ENCODE measurements around the gene DNAJC13. TPM values are rescaled to one million over a fixed set of nuclear protein-coding genes. Genes with fewer than 3 reads are reported as not detected.

Gene DNAJC13
- total and polyA plus RNA-seq, 2 experiments from 2014 or later, result 14.3 to 34.6 TPM

DNA sequence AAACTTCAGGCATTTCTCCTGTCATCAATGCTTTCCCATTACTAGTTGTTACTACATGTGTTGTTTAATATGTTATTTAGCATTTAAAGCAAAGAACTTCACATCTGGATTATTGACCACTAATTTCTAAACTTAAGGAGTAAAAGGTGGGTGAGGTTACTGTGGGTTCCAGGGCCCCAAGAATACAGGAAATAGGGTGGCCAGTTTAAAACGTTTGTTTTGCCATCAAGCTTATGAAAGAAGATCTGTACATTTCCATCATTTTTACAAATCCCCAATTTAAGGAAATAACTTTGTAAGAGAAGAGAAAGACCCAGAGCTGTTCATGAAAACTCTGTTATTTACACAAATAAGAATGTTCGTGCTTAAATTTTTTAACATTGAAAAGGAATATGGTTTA, 125.3 kb downstream of the DNAJC13 start:
- TF ChIP-seq CTCF (IDR thresholded peaks at IDR 0.05; ENCODE audit: low read depth, low read length), result no peak
- peaks cover 27% of the 10 kb centered on the region for H3K36me3 ChIP-seq
- no peak for DNase-seq (ENCODE audit: low read depth in 1 of 2, low spot score in 1 of 2)
- H3K9me3 ChIP-seq (ENCODE audit: low read depth), result no peaks in the 10 kb centered on the region
- no peaks in the 10 kb centered on the region for H3K4me1 ChIP-seq (ENCODE audit: low read depth)
- no peak overlapping the region for H3K4me3 ChIP-seq
- no peaks in the 10 kb centered on the region for H3K27me3 ChIP-seq
- H3K27ac ChIP-seq, result no peak overlapping the region

GRCh38 chr3:132543011-132543739, 125.9 kb downstream of the DNAJC13 start:
- no peak overlapping the region for H3K27ac ChIP-seq
- H3K36me3 ChIP-seq, result peaks cover 25% of the 10 kb centered on the region
- no peak for TF ChIP-seq CTCF (IDR thresholded peaks at IDR 0.05; ENCODE audit: low read depth, low read length)
- H3K27me3 ChIP-seq, result no peaks in the 10 kb centered on the region
- DNase-seq (ENCODE audit: low read depth in 1 of 2, low spot score in 1 of 2), result peak in 1 of 2 donors; percentile 78
- H3K4me1 ChIP-seq (ENCODE audit: low read depth), result no peaks in the 10 kb centered on the region
- no peaks in the 10 kb centered on the region for H3K9me3 ChIP-seq (ENCODE audit: low read depth)
- H3K4me3 ChIP-seq, result no peak overlapping the region

- no peak for DNase-seq (ENCODE audit: low read depth in 1 of 2, low spot score in 1 of 2)
- Histone ChIP-seq H3K9me3 (ENCODE audit: low read depth) (no peaks in the 10 kb centered on the region), H3K27ac (no peak overlapping the region), H3K27me3 (no peaks in the 10 kb centered on the region), H3K4me3 (no peak overlapping the region), H3K4me1 (ENCODE audit: low read depth) (no peaks in the 10 kb centered on the region), H3K36me3 (peaks cover 15% of the 10 kb centered on the region)
- TF ChIP-seq CTCF (IDR thresholded peaks at IDR 0.05; ENCODE audit: low read depth, low read length), result no peak
Observed at GRCh38 chr3:132544130-132544529, 126.8 kb downstream of the DNAJC13 start.

- H3K4me1 ChIP-seq (ENCODE audit: low read depth), result no peaks in the 10 kb centered on the region
- no peaks in the 10 kb centered on the region for H3K27me3 ChIP-seq
- no peak overlapping the region for H3K27ac ChIP-seq
- peaks cover 2% of the 10 kb centered on the region for H3K36me3 ChIP-seq
- DNase-seq (ENCODE audit: low read depth in 1 of 2, low spot score in 1 of 2), result no peak
- TF ChIP-seq CTCF (IDR thresholded peaks at IDR 0.05; ENCODE audit: low read depth, low read length), result no peak
- H3K9me3 ChIP-seq (ENCODE audit: low read depth), result no peaks in the 10 kb centered on the region
- no peak overlapping the region for H3K4me3 ChIP-seq
Observed at GRCh38 chr3:132545471-132545870, 128.2 kb downstream of the DNAJC13 start.

- no peaks in the 10 kb centered on the region for H3K27me3 ChIP-seq
- TF ChIP-seq CTCF (IDR thresholded peaks at IDR 0.05; ENCODE audit: low read depth, low read length), result no peak
- no peak for DNase-seq (ENCODE audit: low read depth in 1 of 2, low spot score in 1 of 2)
- H3K4me1 ChIP-seq (ENCODE audit: low read depth), result no peaks in the 10 kb centered on the region
- no peaks in the 10 kb centered on the region for H3K36me3 ChIP-seq
- no peaks in the 10 kb centered on the region for H3K9me3 ChIP-seq (ENCODE audit: low read depth)
- H3K27ac ChIP-seq, result no peak overlapping the region
- no peak overlapping the region for H3K4me3 ChIP-seq
Observed at GRCh38 chr3:132549169-132549568, 131.9 kb downstream of the DNAJC13 start.
